ENCODE measurements around the gene KIF20B. TPM values are rescaled to one million over a fixed set of nuclear protein-coding genes. Genes with fewer than 3 reads are reported as not detected.

The KIF20B gene
- total and polyA plus RNA-seq, 9 donors, result 2.4 to 9.3 (median 3.9) TPM

- no peak for DNase-seq
- H3K36me3 ChIP-seq, result no peaks in the 10 kb centered on the region
- 69 to 73% (median 73%) methylated on average over 4 of the region's 4 CpGs for whole genome bisulfite sequencing, 3 donors
- no peaks in the 10 kb centered on the region for H3K9me3 ChIP-seq
- intact Hi-C loops (cut with DNase I), result no loop called here
- H3K27me3 ChIP-seq, result no peaks in the 10 kb centered on the region
- no peak overlapping the region for H3K4me3 ChIP-seq
- TF ChIP-seq CTCF (IDR thresholded peaks at IDR 0.05), result no peak
- no peak for TF ChIP-seq POLR2A (IDR thresholded peaks at IDR 0.05)
- no peak for TF ChIP-seq EP300 (IDR thresholded peaks at IDR 0.05)
- no peaks in the 10 kb centered on the region for H3K4me1 ChIP-seq (ENCODE audit: insufficient read depth)
- H3K27ac ChIP-seq, result no peak overlapping the region
Measured at GRCh38 chr10:89692416-89692815, 9.0 kb upstream of the KIF20B start.

GRCh38 chr10:89693176-89693575 lies 8.2 kb upstream of the KIF20B start:
- no peak for DNase-seq
- TF ChIP-seq EP300 (IDR thresholded peaks at IDR 0.05), result no peak
- no peak for TF ChIP-seq POLR2A (IDR thresholded peaks at IDR 0.05)
- no peak for TF ChIP-seq CTCF (IDR thresholded peaks at IDR 0.05)
- 82 to 96% (median 94%) methylated on average over 5 of the region's 5 CpGs for WGBS, 3 donors
- Histone ChIP-seq H3K4me3 (no peak overlapping the region), H3K27ac (no peak overlapping the region), H3K27me3 (no peaks in the 10 kb centered on the region), H3K4me1 (ENCODE audit: insufficient read depth) (no peaks in the 10 kb centered on the region), H3K9me3 (no peaks in the 10 kb centered on the region), H3K36me3 (no peaks in the 10 kb centered on the region)
- intact Hi-C loops (cut with DNase I), result no loop called here

- no peak overlapping the region for H3K4me3 ChIP-seq
- H3K9me3 ChIP-seq, result no peaks in the 10 kb centered on the region
- intact Hi-C loops (cut with DNase I), result no loop called here
- no peak for TF ChIP-seq EP300 (IDR thresholded peaks at IDR 0.05)
- TF ChIP-seq CTCF (IDR thresholded peaks at IDR 0.05), result no peak
- no peak for TF ChIP-seq POLR2A (IDR thresholded peaks at IDR 0.05)
- 94 to 95% (median 95%) methylated on average over 3 of the region's 3 CpGs for WGBS, 3 donors
- DNase-seq, result no peak
- H3K27me3 ChIP-seq, result no peaks in the 10 kb centered on the region
- no peak overlapping the region for H3K27ac ChIP-seq
- H3K36me3 ChIP-seq, result no peaks in the 10 kb centered on the region
- no peaks in the 10 kb centered on the region for H3K4me1 ChIP-seq (ENCODE audit: insufficient read depth)
Measured at GRCh38 chr10:89695307-89695706, 6.1 kb upstream of the KIF20B start.

GRCh38 chr10:89697946-89698345 lies 3.4 kb upstream of the KIF20B start:
- H3K4me1 ChIP-seq (ENCODE audit: insufficient read depth), result peaks cover 3% of the 10 kb centered on the region
- no peak for TF ChIP-seq POLR2A (IDR thresholded peaks at IDR 0.05)
- TF ChIP-seq EP300 (IDR thresholded peaks at IDR 0.05), result no peak
- no peak for TF ChIP-seq CTCF (IDR thresholded peaks at IDR 0.05)
- H3K4me3 ChIP-seq, result no peak overlapping the region
- no peaks in the 10 kb centered on the region for H3K27me3 ChIP-seq
- H3K9me3 ChIP-seq, result no peaks in the 10 kb centered on the region
- no peaks in the 10 kb centered on the region for H3K36me3 ChIP-seq
- whole genome bisulfite sequencing, 3 donors, result 77 to 97% (median 95%) methylated on average over 3 of the region's 3 CpGs
- H3K27ac ChIP-seq, result no peak overlapping the region
- DNase-seq, result no peak
- intact Hi-C loops (cut with DNase I), result no loop called here
